Astrocyte of the spinal cord (primary cell): ENCODE measurements around the gene ATP23.

ENCODE experiments used
- DNase-seq: peaks from one replicate; pipeline ENCODE4 v3.0.0; 2011; ENCODE audit warnings: low read depth, low spot score
- H3K4me3 ChIP-seq: 2 replicates; pipeline ENCODE4 v1.5.1; 2011; ENCODE audit warnings: low read depth, mild to moderate bottlenecking, low read length, moderate library complexity
- CTCF ChIP-seq: IDR thresholded peaks from 2 replicates; pipeline ENCODE4 v1.5.1; 2012; ENCODE audit warnings: low read depth, mild to moderate bottlenecking, low read length, inconsistent platforms
- in situ Hi-C: cut with HindIII; loops from 2 replicates; pipeline ENCODE4 v1.10.0; 2017; ENCODE audit warnings: low sequenced_read_pairs

Gene ATP23

DNA sequence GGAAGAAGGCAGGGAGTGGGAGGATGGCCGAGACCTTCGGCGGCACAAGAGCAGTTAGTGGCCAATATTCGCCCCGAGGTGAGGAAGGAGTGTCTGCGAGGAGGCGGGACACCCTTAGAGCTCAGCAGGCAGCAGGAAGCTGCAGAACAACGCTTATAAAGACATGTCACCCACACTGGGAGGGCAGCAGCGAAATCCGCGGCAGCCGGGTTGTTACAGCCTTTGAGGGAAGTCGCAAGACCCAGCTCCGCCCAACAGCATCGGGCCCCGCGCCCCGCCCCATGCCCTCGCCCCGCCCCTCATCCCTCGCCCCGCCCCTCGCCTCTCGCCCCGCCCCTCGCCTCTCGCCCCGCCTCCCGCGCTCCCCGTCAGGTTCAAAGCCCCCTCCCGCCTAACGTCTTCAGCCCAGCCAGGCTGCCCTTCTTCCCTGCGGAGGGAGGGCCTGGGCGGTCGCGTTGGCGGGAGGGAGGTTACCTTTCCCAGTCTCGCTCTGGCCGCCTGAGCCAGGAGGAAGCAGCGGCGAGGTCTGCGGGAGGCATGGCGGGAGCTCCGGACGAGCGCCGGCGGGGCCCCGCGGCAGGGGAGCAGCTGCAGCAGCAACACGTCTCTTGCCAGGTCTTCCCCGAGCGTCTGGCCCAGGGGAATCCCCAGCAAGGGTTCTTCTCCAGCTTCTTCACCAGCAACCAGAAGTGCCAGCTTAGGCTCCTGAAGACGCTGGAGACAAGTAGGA, at the start of gene ATP23:
TSS of gene ATP23 (plus strand) at position 403 of the 730 bp plus-strand sequence. CDS start at position 538, 135 bp downstream.
- TF ChIP-seq CTCF: no peak
- peak within 1 kb of the TSS; percentile 61 for H3K4me3 ChIP-seq
- DNase-seq: peak; percentile 89
- in situ Hi-C loops: no loop called here

DNA sequence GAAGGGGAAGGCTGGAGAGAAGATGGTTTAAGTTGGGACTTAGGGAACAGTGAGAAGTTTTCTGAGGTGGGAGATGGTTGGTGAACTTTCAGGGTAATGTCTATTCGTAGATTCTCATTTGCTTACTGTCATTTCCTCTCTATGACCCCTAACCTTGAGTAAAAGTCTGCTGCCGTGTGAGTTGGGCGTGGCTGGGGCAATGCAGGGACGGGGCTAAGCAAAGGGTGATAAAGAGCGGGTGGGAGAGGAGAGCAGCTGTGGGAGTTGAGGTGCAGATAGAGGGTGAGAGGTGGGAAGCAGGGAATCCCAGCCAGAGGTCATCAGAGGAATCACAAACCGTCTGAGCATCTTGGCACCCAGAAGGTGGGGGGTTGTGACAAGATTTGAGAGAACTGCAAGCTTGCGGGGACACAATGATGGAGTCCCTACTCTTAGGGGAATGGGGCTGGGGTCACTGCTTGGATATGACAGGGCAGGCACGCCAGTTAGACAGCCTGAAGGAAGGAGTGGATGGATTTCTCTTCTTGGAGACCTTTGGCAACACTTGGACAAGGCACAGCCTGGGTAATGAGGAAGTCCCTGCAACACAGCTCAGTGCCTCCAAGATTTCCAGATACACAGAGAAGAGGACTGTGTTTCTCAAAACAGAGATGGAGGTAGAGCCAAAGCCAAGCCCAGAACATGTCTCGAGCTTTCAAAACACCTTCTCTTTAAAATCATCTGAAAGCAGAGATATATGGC, 49.0 kb upstream of the ATP23 start:
- no peak for TF ChIP-seq CTCF
- in situ Hi-C loops: no loop called here
- no peak overlapping the region for H3K4me3 ChIP-seq
- DNase-seq: no peak

DNA sequence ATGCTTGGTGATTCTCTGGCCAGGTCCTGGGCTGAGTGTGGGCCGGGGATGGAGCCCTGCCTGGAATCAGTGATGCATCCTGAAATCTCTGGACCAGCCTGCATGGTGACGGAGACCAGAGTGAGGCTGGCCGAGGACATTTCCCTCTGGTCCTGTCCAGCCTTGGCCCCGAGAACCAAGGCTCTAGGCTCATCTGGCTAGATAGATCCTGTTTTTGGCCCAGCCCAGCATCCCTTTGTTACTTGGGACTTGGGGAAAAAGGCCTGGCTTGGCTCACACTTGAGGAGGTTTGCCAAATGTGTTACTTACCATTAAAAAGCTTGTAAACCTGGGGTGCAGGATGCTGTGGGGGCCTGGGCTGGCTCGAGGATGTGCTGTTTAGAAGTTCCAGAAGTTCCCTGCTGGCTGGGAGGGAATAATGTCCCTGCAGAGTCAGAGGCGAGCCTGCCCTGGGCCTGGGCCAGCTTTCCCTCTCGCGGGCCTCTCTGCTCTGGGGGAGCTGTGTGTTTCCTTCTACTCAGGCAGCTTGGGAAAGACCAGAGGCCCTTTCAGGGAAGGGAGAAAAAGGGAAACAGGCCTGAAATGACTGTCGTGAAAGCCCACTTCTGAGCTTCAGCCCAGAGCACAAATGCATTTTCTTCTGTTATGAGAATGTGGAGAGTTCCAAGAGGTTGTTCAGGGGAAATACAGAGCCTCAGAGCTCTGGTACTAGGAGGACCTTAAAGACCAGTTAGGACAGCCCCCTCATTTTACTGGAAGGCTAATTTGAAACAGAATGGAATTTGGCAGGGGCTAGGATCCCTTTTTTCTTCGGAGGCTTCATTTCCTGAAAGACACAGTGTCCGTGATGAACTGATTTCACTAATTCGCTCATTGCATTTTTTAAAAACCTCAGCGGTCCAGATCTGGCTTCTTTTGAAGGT, 47.7 kb upstream of the ATP23 start:
- no peak for TF ChIP-seq CTCF
- DNase-seq: peak; percentile 95
- in situ Hi-C loops: no loop called here
- no peak overlapping the region for H3K4me3 ChIP-seq

DNA sequence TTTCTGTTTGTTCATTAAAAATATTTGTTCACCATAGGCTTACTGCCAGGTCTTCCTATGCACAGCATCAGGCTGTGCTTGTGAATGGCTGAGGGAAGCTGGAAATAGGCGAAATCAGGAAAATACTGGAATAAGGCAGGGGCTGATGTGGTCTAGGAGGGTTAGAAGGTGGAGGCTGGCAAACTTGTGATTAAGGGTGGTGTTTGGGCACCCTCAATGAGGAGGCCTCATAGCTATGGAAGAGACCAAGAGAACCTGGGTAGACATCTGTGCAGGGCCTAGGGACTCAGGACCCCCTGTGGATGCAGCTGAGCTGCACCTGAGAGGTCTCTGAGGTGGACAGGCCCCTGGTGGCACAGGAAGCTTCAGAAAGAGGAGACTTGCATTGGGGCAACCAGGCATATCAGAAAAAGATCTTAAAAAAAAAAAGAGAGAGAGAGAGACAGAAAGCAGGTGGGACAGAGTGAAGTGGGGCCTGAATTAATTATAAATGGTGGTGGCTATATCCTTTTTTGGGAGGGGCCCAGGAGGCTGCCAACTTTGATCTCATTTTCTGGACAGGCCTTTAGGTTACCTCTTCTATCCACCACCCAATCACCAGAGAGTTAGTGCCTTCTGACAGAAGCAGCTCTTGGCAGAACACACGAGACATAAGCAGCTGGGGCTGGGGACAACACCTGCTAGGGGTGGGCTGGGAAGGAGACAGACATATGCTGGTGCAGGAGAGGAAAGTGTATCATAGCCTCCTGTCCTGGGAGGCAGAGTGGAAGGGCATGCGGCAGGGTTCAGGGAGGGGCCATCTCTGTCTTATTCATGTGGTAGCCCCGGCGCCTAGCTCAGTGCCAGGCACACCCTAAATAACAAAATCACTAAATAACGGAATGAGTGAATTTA, 46.7 kb upstream of the ATP23 start:
- TF ChIP-seq CTCF: no peak
- in situ Hi-C loops: no loop called here
- DNase-seq: peak; percentile 27
- H3K4me3 ChIP-seq: no peak overlapping the region

GRCh38 chr12:57895389-57896114, 45.8 kb upstream of the ATP23 start:
- no peak for TF ChIP-seq CTCF

More at GRCh38 chr12:57895389-57896114, 45.8 kb upstream of the ATP23 start:
- no peak overlapping the region for H3K4me3 ChIP-seq
- DNase-seq: peak; percentile 44
- in situ Hi-C loops: no loop called here
